Uterus (tissue), 4 donors: ENCODE data around the gene ZNF771. TPM values are rescaled to one million over a fixed set of nuclear protein-coding genes. Genes with fewer than 3 reads are reported as not detected.
"Not testable (repeated sequence)": the region's sequence is repeated elsewhere in the genome, so short reads cannot be mapped to it uniquely, and the experiment has no call there.

Source experiments
- DNase-seq, 2 donors: peaks; one replicate each; pipeline ENCODE4 v3.0.0-alpha.2; 2019 to 2020
- H3K27ac ChIP-seq, 2 donors: fragments of 200-600 bp; sonication (generic); 1 replicate in 1 of 2; 2 replicates in 1 of 2; pipeline ENCODE4 v1.5.1; 2016 to 2018
- H3K27me3 ChIP-seq, 2 donors: fragments of 200-600 bp; sonication (generic); one replicate each; pipeline ENCODE4 v1.5.1; 2018 to 2019; ENCODE audit warnings: control low read depth in 1 of 2
- H3K36me3 ChIP-seq, 2 donors: fragments of 200-600 bp; sonication (generic); one replicate each; pipeline ENCODE4 v1.5.1; 2019; ENCODE audit warnings: control low read depth in 1 of 2
- H3K4me1 ChIP-seq, 2 donors: fragments of 200-600 bp; sonication (generic); one replicate each; pipeline ENCODE4 v1.5.1; 2018 to 2019; ENCODE audit warnings: control low read depth in 1 of 2
- H3K4me3 ChIP-seq, 2 donors: fragments of 200-600 bp; sonication (generic); 1 replicate in 1 of 2; 2 replicates in 1 of 2; pipeline ENCODE4 v1.5.1; 2018 to 2019; ENCODE audit warnings: mild to moderate bottlenecking in 1 of 2
- H3K9me3 ChIP-seq, 2 donors: fragments of 200-600 bp; sonication (generic); one replicate each; pipeline ENCODE4 v1.5.1; 2019; ENCODE audit warnings: control low read depth in 1 of 2
- POLR2A ChIP-seq, 2 donors: fragments of 450-650 bp; IDR thresholded peaks; one replicate each; pipeline ENCODE4 v1.6.1; 2016; ENCODE audit warnings: antibody characterized with exemption in 2 of 2, mild to moderate bottlenecking in 1 of 2, moderate library complexity in 1 of 2
- intact Hi-C: fragments of 100-400 bp; cut with DNase I; formaldehyde crosslinking; loops from one replicate; pipeline ENCODE4 v1.15.1; 2023; ENCODE audit warnings: low total_unique reads
- small RNA-seq: library from RNA; depleted of rRNA; stranded (forward); fragments of <200 nt; gene quantifications from one replicate; pipeline ENCODE3, GENCODE V24; 2016
- total RNA-seq, 4 donors: library from RNA; depleted of rRNA in 3 of 4; stranded (reverse); fragments of >200 nt in 3 of 4; gene quantifications; one replicate each; pipeline versions ENCODE4 v1.1.0 to v1.2.4, GENCODE V29; 2014 to 2023
- TF ChIP-seq, protein P1 (sequence below), 4 experiments: fragments of 200-600 bp in 2 of 4; fragments of 450-650 bp in 2 of 4; sonication (generic) in 2 of 4; IDR thresholded peaks; one replicate each; pipeline ENCODE4 v1.5.1; 2016 to 2019; ENCODE audit warnings: antibody characterized with exemption in 4 of 4, mild to moderate bottlenecking in 2 of 4, moderate library complexity in 1 of 4
- donor health status: DM: yes; HTN: yes; CAD: no.

The ZNF771 gene
- total RNA-seq, 4 donors from 2014 or later = 12.2 to 75.3 (median 25.6) TPM

DNA sequence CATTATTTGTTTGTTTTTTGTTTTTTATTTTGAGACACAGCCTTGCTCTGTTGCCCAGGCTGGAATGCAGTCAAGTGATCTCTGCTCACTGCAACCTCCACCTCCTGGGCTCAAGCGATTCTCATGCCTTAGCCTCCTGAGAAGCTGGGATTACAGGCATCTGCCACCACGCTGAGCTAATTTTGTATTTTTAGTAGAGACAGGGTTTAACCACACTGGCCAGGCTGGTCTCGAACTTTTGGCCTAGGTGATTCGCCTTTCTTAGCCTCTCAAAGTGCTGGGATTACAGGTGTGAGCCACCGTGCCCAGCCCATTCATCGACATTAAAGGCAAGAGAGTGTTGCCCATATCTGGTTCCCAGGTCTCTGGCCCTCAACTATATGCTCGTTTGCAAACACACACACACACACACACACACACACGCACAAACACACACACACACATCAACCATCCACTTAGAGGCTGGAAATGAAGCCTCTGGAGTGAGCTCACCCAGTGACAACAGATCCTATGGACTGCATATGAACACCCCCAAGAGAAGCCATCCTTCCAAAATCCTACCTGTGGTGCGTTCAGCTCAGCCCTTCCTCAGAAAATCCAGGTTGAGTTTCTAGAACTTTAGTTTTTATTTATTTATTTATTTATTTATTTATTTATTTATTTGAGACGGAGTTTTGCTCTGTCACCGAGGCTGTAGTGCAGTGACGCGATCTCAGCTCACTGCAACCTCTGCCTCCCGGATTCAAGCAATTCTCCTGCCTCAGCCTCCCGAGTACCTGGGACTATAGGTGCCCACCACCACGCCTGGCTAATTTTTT, 50.5 kb downstream of the ZNF771 start:
- Histone ChIP-seq H3K27ac (no peak overlapping the region), H3K36me3 (no peaks in the 10 kb centered on the region), H3K27me3 (no peaks in the 10 kb centered on the region), H3K4me1 (no peaks in the 10 kb centered on the region), H3K9me3 (no peaks in the 10 kb centered on the region), H3K4me3 (no peak overlapping the region)
- intact Hi-C loops = no loop called here
- DNase-seq = no peak
- TF ChIP-seq, protein P1, sequence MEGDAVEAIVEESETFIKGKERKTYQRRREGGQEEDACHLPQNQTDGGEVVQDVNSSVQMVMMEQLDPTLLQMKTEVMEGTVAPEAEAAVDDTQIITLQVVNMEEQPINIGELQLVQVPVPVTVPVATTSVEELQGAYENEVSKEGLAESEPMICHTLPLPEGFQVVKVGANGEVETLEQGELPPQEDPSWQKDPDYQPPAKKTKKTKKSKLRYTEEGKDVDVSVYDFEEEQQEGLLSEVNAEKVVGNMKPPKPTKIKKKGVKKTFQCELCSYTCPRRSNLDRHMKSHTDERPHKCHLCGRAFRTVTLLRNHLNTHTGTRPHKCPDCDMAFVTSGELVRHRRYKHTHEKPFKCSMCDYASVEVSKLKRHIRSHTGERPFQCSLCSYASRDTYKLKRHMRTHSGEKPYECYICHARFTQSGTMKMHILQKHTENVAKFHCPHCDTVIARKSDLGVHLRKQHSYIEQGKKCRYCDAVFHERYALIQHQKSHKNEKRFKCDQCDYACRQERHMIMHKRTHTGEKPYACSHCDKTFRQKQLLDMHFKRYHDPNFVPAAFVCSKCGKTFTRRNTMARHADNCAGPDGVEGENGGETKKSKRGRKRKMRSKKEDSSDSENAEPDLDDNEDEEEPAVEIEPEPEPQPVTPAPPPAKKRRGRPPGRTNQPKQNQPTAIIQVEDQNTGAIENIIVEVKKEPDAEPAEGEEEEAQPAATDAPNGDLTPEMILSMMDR (IDR thresholded peaks at IDR 0.05) = no peak

DNA sequence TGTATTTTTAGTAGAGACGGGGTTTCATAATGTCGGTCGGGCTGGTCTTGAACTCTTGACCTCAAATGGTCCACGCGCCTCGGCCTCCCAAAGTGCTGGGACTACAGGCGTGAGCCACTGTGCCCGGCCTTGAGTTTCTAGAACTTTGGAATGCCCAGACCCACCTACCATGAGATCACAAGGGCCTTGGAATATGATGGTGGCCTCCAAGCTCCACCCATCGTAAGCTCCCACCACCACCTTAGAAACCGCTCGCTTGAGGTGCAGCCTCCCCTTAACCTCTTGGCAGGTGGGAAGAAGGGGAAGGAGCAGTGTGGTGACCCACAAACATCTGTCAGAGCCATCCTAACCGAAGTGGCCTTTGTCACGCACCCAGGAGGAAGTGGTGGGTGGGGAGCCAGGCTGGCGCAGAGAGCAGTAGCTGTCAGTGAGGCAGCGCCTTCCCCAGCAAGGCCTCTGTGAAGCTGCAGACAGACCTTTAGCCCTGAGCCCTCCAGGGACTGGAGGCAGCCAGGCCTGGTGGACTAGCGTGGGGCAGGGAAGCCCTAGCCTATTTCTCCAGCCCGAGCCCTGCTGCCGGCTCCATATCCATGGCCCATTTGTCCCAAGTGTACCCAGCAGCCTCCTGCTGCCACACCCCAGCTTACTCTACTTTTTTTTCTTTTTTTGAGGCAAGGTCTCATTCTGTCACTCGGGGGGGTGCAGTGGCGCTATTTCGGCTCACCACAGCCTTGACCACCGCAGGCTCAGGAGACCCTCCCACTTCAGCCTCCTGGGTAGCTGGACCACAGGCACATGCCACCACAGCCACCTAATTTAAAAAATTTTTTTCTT, 51.4 kb downstream of the ZNF771 start:
- no peaks in the 10 kb centered on the region for H3K4me1 ChIP-seq
- no peak for TF ChIP-seq POLR2A (IDR thresholded peaks at IDR 0.05)
- TF ChIP-seq, protein P1 (IDR thresholded peaks at IDR 0.05) = no peak
- H3K36me3 ChIP-seq = no peaks in the 10 kb centered on the region
- H3K27ac ChIP-seq = no peak overlapping the region
- intact Hi-C loops = no loop called here
- no peaks in the 10 kb centered on the region for H3K27me3 ChIP-seq
- DNase-seq = no peak
- H3K4me3 ChIP-seq = no peak overlapping the region
- no peaks in the 10 kb centered on the region for H3K9me3 ChIP-seq

DNA sequence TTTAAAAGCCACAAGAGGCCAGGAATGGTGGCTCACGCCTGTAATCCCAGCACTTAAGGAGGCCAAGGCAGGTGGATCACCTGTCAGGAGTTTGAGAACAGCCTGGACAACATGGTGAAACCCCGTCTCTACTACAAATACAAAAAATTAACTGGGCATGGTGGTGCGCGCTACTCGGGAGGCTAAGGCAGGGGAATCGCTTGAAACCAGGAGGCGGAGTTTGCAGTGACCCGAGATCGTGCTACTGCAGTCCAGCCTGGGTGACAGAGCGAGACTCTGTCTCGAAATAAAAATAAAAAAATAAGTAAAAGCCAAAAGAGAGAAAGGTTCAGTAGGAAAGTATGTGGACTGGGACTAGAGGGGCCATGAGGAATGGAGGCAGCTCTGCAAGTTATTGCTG, 52.0 kb downstream of the ZNF771 start:
- TF ChIP-seq POLR2A (IDR thresholded peaks at IDR 0.05) = no peak
- TF ChIP-seq, protein P1 (IDR thresholded peaks at IDR 0.05) = no peak
- no peaks in the 10 kb centered on the region for H3K9me3 ChIP-seq
- H3K4me3 ChIP-seq = no peak overlapping the region
- DNase-seq = no peak
- no peak overlapping the region for H3K27ac ChIP-seq
- H3K4me1 ChIP-seq = no peaks in the 10 kb centered on the region
- H3K27me3 ChIP-seq = no peaks in the 10 kb centered on the region
- intact Hi-C loops = no loop called here
- no peaks in the 10 kb centered on the region for H3K36me3 ChIP-seq

DNA sequence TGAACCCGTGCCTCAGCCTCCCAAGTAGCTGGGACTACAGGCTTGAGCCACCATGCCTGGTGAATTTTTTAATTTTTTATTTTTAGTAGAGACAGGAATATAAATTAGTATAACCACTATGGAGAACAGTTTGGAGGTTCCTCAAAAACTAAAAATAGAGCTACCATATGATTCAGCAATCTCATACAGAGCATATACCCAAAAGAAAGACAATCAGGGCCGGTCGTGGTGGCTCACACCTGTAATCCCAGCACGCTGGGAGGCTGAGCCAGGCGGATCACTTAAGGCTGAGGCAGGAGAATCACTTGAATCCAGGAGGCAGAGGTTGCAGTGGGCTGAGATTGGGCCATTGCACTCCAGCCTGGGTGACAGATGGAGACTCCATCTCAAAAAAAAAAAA, 54.0 kb downstream of the ZNF771 start:
- intact Hi-C loops, H3K36me3 ChIP-seq, H3K4me1 ChIP-seq, H3K4me3 ChIP-seq, H3K27me3 ChIP-seq, H3K9me3 ChIP-seq, H3K27ac ChIP-seq, DNase-seq: not testable (repeated sequence)

DNA sequence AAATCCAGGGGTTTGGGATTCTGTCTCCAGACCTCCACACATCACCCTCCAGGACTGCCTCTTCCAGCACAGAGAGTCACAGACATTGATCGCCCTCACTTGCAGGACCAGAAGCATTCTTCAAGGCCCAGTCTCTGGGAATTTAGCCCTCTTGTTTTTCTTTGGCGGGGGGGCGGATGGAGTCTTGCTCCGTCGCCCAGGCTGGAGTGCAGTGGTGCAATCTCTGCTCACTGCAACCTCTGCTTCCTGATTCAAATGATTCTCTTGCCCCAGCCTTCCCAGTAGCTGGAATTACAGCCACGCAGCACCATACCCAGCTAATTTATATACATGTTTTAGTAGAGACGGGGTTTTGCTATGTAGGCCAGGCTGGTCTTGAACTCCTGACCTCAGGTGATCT, 56.7 kb downstream of the ZNF771 start:
- no peaks in the 10 kb centered on the region for H3K4me1 ChIP-seq
- intact Hi-C loops = no loop called here
- H3K27me3 ChIP-seq = no peaks in the 10 kb centered on the region
- no peak overlapping the region for H3K4me3 ChIP-seq
- no peaks in the 10 kb centered on the region for H3K9me3 ChIP-seq
- H3K27ac ChIP-seq = no peak overlapping the region
- no peak for DNase-seq
- no peaks in the 10 kb centered on the region for H3K36me3 ChIP-seq
- TF ChIP-seq POLR2A (IDR thresholded peaks at IDR 0.05) = no peak
- TF ChIP-seq, protein P1 (IDR thresholded peaks at IDR 0.05) = no peak

Small RNA genes lying within 50 kb of the gene (small RNA-seq; reads per million reads assigned to genes)
- not detected for gene RF00019
- 0.30 reads per million for gene RF00406

Other genes with a start within 250 kb of the ZNF771 start
- 10 to 100 TPM; 12.7 to 30.5 (median 18.2) TPM for gene CORO1A, start 224.0 kb upstream of the ZNF771 start, total RNA-seq
- 10 to 100 TPM in 2 of 4 donors, 1 to 10 TPM in 1, not detected in 1; 4.7 to 34.1 (median 27.5) TPM for gene BOLA2B, start 213.9 kb upstream of the ZNF771 start, total RNA-seq
- 100 to 1,000 TPM in 1 of 4 donors, 10 to 100 TPM in 3; 10.6 to 142 (median 41.0) TPM for gene SLX1A, start 213.7 kb upstream of the ZNF771 start, total RNA-seq
- 10 to 100 TPM in 2 of 4 donors, 1 to 10 TPM in 2; 1.8 to 26.5 (median 9.5) TPM for gene SULT1A3, start 208.4 kb upstream of the ZNF771 start, total RNA-seq
- 10 to 100 TPM in 3 of 4 donors, 1 to 10 TPM in 1; 1.9 to 38.5 (median 13.5) TPM for gene NPIPB13, start 159.1 kb upstream of the ZNF771 start, total RNA-seq
- gene CD2BP2, start 52.3 kb upstream of the ZNF771 start, total RNA-seq = 10 to 100 TPM; 27.9 to 74.7 (median 32.8) TPM
- 10 to 100 TPM; 20.7 to 50.1 (median 29.9) TPM for gene TBC1D10B, start 37.1 kb upstream of the ZNF771 start, total RNA-seq
- 1 to 10 TPM in 1 of 4 donors, not detected in 3; 1.2 TPM for gene MYL11, start 32.8 kb upstream of the ZNF771 start, total RNA-seq
- 1 to 10 TPM in 2 of 4 donors, not detected in 2; 1.0 to 5.3 TPM for gene SEPTIN1, start 25.0 kb upstream of the ZNF771 start, total RNA-seq
- gene ZNF48, start 12.2 kb upstream of the ZNF771 start, total RNA-seq = 10 to 100 TPM in 3 of 4 donors, 1 to 10 TPM in 1; 2.6 to 21.0 (median 12.7) TPM
- 10 to 100 TPM; 10.2 to 51.5 (median 28.7) TPM for gene DCTPP1, start 22.4 kb downstream of the ZNF771 start, total RNA-seq
- 10 to 100 TPM; 13.6 to 30.9 (median 17.1) TPM for gene SEPHS2, start 38.3 kb downstream of the ZNF771 start, total RNA-seq
- 1 to 10 TPM in 3 of 4 donors, not detected in 1; 3.6 to 5.6 (median 4.7) TPM for gene ITGAL, start 65.1 kb downstream of the ZNF771 start, total RNA-seq
- 10 to 100 TPM in 3 of 4 donors, 1 to 10 TPM in 1; 8.8 to 41.3 (median 28.5) TPM for gene ZNF768, start 119.0 kb downstream of the ZNF771 start, total RNA-seq
- 10 to 100 TPM in 2 of 4 donors, 1 to 10 TPM in 2; 3.8 to 16.1 (median 10.2) TPM for gene ZNF747, start 127.3 kb downstream of the ZNF771 start, total RNA-seq
- 10 to 100 TPM in 2 of 4 donors, 1 to 10 TPM in 2; 1.5 to 11.3 (median 7.3) TPM for gene ZNF764, start 150.8 kb downstream of the ZNF771 start, total RNA-seq
- gene ZNF688, start 164.1 kb downstream of the ZNF771 start, total RNA-seq = 10 to 100 TPM in 3 of 4 donors, 1 to 10 TPM in 1; 9.6 to 27.1 (median 12.5) TPM
- gene ZNF785, start 178.1 kb downstream of the ZNF771 start, total RNA-seq = 10 to 100 TPM in 2 of 4 donors, 1 to 10 TPM in 2; 6.8 to 37.4 (median 15.2) TPM
- gene ZNF689, start 202.8 kb downstream of the ZNF771 start, total RNA-seq = 10 to 100 TPM in 1 of 4 donors, 1 to 10 TPM in 3; 3.1 to 11.5 (median 7.0) TPM
- gene PRR14, start 243.4 kb downstream of the ZNF771 start, total RNA-seq = 10 to 100 TPM in 2 of 4 donors, 1 to 10 TPM in 2; 1.0 to 82.4 (median 10.0) TPM